ENCODE data around the gene NDUFA6. TPM values are rescaled to one million over a fixed set of nuclear protein-coding genes. Genes with fewer than 3 reads are reported as not detected.
"Not testable (repeated sequence)": the region's sequence is repeated elsewhere in the genome, so short reads cannot be mapped to it uniquely, and the experiment has no call there.

The NDUFA6 gene
- total RNA-seq, 4 donors from 2014 or later = 40.2 to 62.1 (median 48.0) TPM

DNA sequence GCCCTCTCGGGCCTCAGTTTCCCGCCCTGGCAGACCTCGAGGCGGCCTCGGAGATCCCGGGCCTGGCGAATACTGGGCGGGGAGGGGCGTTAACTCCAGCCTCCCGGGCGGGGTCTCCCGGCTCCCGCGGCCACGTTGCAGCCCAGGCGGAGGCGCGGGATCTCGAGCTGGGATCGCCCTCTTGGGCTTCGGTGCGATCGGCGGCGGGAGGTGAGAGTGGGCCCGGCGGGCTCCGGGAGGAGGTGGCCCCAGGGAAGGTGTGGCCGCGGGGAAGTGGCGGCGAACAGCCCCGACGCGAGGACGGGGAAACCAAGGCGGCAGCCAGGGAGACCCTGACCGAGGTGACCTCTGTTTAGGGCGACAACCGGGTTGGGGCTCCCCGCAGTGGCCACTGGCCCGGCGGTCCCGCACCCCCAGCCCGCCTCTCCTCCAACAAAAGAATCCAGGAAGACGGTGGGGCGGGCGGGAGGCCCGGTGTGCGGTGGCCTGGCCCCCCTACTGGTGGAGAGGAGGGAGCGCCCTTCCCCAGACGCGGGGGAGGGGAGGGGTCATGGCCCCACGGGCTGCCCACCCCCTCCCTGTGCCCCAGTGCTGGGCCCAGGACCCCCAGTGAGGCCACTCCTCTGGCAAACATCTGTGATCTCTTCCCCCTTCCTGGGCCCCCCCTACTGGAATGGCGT lies 16.3 kb downstream of the NDUFA6 start, which contains the start of gene PHETA2:
PHETA2 (plus strand) TSS at position 117 of the 680 bp plus-strand sequence. CDS start 3,046 bp downstream, outside the sequence.
- H3K9me3 ChIP-seq = no peaks in the 10 kb centered on the region
- peak within 1 kb of the TSS; percentile 69 for H3K4me3 ChIP-seq
- peak within 1 kb of the TSS; percentile 87 for H3K27ac ChIP-seq
- TF ChIP-seq POLR2A (IDR thresholded peaks at IDR 0.05) (no peak), CTCF (IDR thresholded peaks at IDR 0.05) (peak; percentile 30 to 41)
- peak; percentile 80 to 82 for DNase-seq (ENCODE audit: low spot score in 2 of 2)
- whole genome bisulfite sequencing = under 1% methylated on average over 37 of the region's 55 CpGs
- peaks cover 9% of the 10 kb centered on the region for H3K36me3 ChIP-seq
- peaks cover 61% of the 10 kb centered on the region for H3K4me1 ChIP-seq
- H3K27me3 ChIP-seq = no peaks in the 10 kb centered on the region

GRCh38 chr22:42073621-42074041 lies 16.9 kb downstream of the NDUFA6 start:
- peak overlapping the region; percentile 69 for H3K4me3 ChIP-seq
- H3K4me1 ChIP-seq = peaks cover 54% of the 10 kb centered on the region
- H3K36me3 ChIP-seq = peaks cover 9% of the 10 kb centered on the region
- no peaks in the 10 kb centered on the region for H3K9me3 ChIP-seq
- WGBS = 65% methylated on average over 14 of the region's 14 CpGs
- TF ChIP-seq POLR2AphosphoS5 (IDR thresholded peaks at IDR 0.05) (no peak), EP300 (IDR thresholded peaks at IDR 0.05) (no peak), CTCF (IDR thresholded peaks at IDR 0.05) (no peak), POLR2A (IDR thresholded peaks at IDR 0.05) (no peak)
- no peaks in the 10 kb centered on the region for H3K27me3 ChIP-seq
- peak overlapping the region; percentile 87 for H3K27ac ChIP-seq
- DNase-seq (ENCODE audit: low spot score in 2 of 2) = peak in 1 of 2 donors; percentile 76

- no peaks in the 10 kb centered on the region for H3K27me3 ChIP-seq
- peak in 1 of 2 donors; percentile 60 for DNase-seq (ENCODE audit: low spot score in 2 of 2)
- 87% methylated on average over 8 of the region's 8 CpGs for WGBS
- H3K9me3 ChIP-seq = no peaks in the 10 kb centered on the region
- peaks cover 46% of the 10 kb centered on the region for H3K4me1 ChIP-seq
- peaks cover 14% of the 10 kb centered on the region for H3K36me3 ChIP-seq
- no peak for TF ChIP-seq CTCF (IDR thresholded peaks at IDR 0.05)
- no peak for TF ChIP-seq POLR2AphosphoS5 (IDR thresholded peaks at IDR 0.05)
- TF ChIP-seq POLR2A (IDR thresholded peaks at IDR 0.05) = no peak
- no peak for TF ChIP-seq EP300 (IDR thresholded peaks at IDR 0.05)
- H3K4me3 ChIP-seq = no peak overlapping the region
- no peak overlapping the region for H3K27ac ChIP-seq
Measured at GRCh38 chr22:42072606-42073330, 17.8 kb downstream of the NDUFA6 start.

- H3K27me3 ChIP-seq, H3K9me3 ChIP-seq: not testable (repeated sequence)
- Histone ChIP-seq H3K36me3 (peaks cover 19% of the 10 kb centered on the region), H3K4me3 (peak overlapping the region; percentile 68), H3K4me1 (peaks cover 42% of the 10 kb centered on the region), H3K27ac (peak overlapping the region; percentile 84)
- WGBS = 58% methylated on average over 7 of the region's 7 CpGs
- peak in 1 of 2 donors; percentile 35 for DNase-seq (ENCODE audit: low spot score in 2 of 2)
Measured at GRCh38 chr22:42071508-42071907, 19.1 kb downstream of the NDUFA6 start.

- TF ChIP-seq POLR2A (IDR thresholded peaks at IDR 0.05) = peak in 1 of 2 donors; percentile 45
- no peak for TF ChIP-seq CTCF (IDR thresholded peaks at IDR 0.05)
- TF ChIP-seq POLR2AphosphoS5 (IDR thresholded peaks at IDR 0.05) = peak in 2 of 3 donors; percentile 26 to 84
- TF ChIP-seq EP300 (IDR thresholded peaks at IDR 0.05) = no peak
- 1% methylated on average over 38 of the region's 56 CpGs for WGBS
- H3K9me3 ChIP-seq = no peaks in the 10 kb centered on the region
- H3K4me1 ChIP-seq = peaks cover 42% of the 10 kb centered on the region
- H3K27ac ChIP-seq = peak within 1 kb of the TSS; percentile 84
- peaks cover 27% of the 10 kb centered on the region for H3K36me3 ChIP-seq
- peak; percentile 98 to 99 for DNase-seq (ENCODE audit: low spot score in 2 of 2)
- peak within 1 kb of the TSS; percentile 68 for H3K4me3 ChIP-seq
- no peaks in the 10 kb centered on the region for H3K27me3 ChIP-seq
Measured at GRCh38 chr22:42070517-42071422, 19.8 kb downstream of the NDUFA6 start, which contains the start of gene NAGA. NAGA (minus strand) TSS chr22:42070812; CDS start chr22:42070297, 515 bp downstream.

Data from suprapubic skin (tissue), 4 donors.